IMR-90 (cell line): Measurements from ENCODE around the gene FAM111A. TPM values are rescaled to one million over a fixed set of nuclear protein-coding genes. Genes with fewer than 3 reads are reported as not detected.

Experiments used
- ATAC-seq: fragments of 200-7000 bp; cut with Tn5 transposase; 2 replicates; pipeline ENCODE4 v1.9.1; 2020; ENCODE audit warnings: low read depth, mild to moderate bottlenecking, moderate library complexity
- BruUV-seq: library from RNA; stranded (reverse); fragments of 400-500 nt; replicated peaks from 2 replicates; lab custom pipeline; 2021; lab: Mats Ljungman, UMichigan
- CTCF ChIA-PET: fragments of 300-600 bp; formaldehyde crosslinking; extraction: SDS; loops from one replicate; lab custom pipeline; 2021; ENCODE audit warnings: antibody characterized with exemption; lab: Yijun Ruan, JAX
- POLR2A ChIA-PET: fragments of 300-600 bp; sonication (Branson Sonifier 250); formaldehyde crosslinking; loops from one replicate; lab custom pipeline; 2022; ENCODE audit warnings: antibody characterized with exemption; ENCODE audit not compliant: unreplicated experiment; lab: Charles Lee
- DNase-seq: peaks from one replicate; pipeline ENCODE4 v3.0.0; 2013
- H2AFZ ChIP-seq: replicated peaks from 2 replicates; pipeline ENCODE3; 2013; ENCODE audit warnings: low read length, mild to moderate bottlenecking; ENCODE audit not compliant: poor library complexity
- H2AK5ac ChIP-seq: 2 replicates; pipeline ENCODE4 v1.6.1; 2013; ENCODE audit warnings: low read depth, low read length, inconsistent platforms
- H2AK9ac ChIP-seq: replicated peaks from 2 replicates; pipeline ENCODE3; 2013; ENCODE audit warnings: mild to moderate bottlenecking, low read depth, low read length, moderate library complexity; ENCODE audit not compliant: poor library complexity
- H2BK120ac ChIP-seq: 2 replicates; pipeline ENCODE4 v1.6.1; 2013; ENCODE audit warnings: low read depth, low read length, inconsistent platforms
- H2BK15ac ChIP-seq: 3 replicates; pipeline ENCODE4 v1.6.1; 2013; ENCODE audit warnings: low read depth, low read length, inconsistent platforms
- H2BK20ac ChIP-seq: 2 replicates; pipeline ENCODE4 v1.6.1; 2013; ENCODE audit warnings: low read depth, mild to moderate bottlenecking, inconsistent platforms, low read length, moderate library complexity
- H2BK5ac ChIP-seq: 2 replicates; pipeline ENCODE4 v1.6.1; 2013; ENCODE audit warnings: mild to moderate bottlenecking, low read depth, low read length, inconsistent platforms; ENCODE audit not compliant: poor library complexity, severe bottlenecking
- H3K14ac ChIP-seq: replicated peaks from 2 replicates; pipeline ENCODE4 v1.6.1; 2013; ENCODE audit warnings: low read depth, low read length, inconsistent platforms
- H3K18ac ChIP-seq: 2 replicates; pipeline ENCODE4 v1.6.1; 2013; ENCODE audit warnings: low read depth, low read length, control low read depth
- H3K23ac ChIP-seq: 2 replicates; pipeline ENCODE4 v1.6.1; 2013; ENCODE audit warnings: low read depth, low read length, inconsistent platforms
- H3K27ac ChIP-seq: 2 replicates; pipeline ENCODE4 v1.5.1; 2013; ENCODE audit warnings: mild to moderate bottlenecking, control low read depth, low read length; ENCODE audit not compliant: insufficient read depth
- H3K27me3 ChIP-seq: 2 replicates; pipeline ENCODE4 v1.6.1; 2013; ENCODE audit warnings: low read length; ENCODE audit not compliant: control insufficient read depth, insufficient read depth
- H3K36me3 ChIP-seq: 2 replicates; pipeline ENCODE4 v1.6.1; 2013; ENCODE audit warnings: low read length, mixed read lengths; ENCODE audit not compliant: control insufficient read depth, insufficient read depth
- H3K4ac ChIP-seq: 2 replicates; pipeline ENCODE4 v1.6.1; 2013; ENCODE audit warnings: low read depth, low read length, inconsistent platforms
- H3K4me1 ChIP-seq: 2 replicates; pipeline ENCODE4 v1.6.1; 2013; ENCODE audit warnings: low read length, mixed read lengths; ENCODE audit not compliant: control insufficient read depth, insufficient read depth
- H3K4me2 ChIP-seq: 2 replicates; pipeline ENCODE4 v1.6.1; 2013; ENCODE audit warnings: low read depth, mild to moderate bottlenecking, control low read depth, low read length, moderate library complexity
- H3K4me3 ChIP-seq: 2 replicates; pipeline ENCODE4 v1.5.1; 2013; ENCODE audit warnings: low read depth, mild to moderate bottlenecking, control low read depth, low read length, moderate library complexity; ENCODE audit not compliant: insufficient read depth
- H3K56ac ChIP-seq: 2 replicates; pipeline ENCODE4 v1.6.1; 2013; ENCODE audit warnings: low read length, inconsistent platforms; ENCODE audit not compliant: insufficient read depth; ENCODE audit errors: extremely low read depth
- H3K79me1 ChIP-seq, 2 experiments: 2 replicates each; pipeline ENCODE4 v1.6.1; 2013; ENCODE audit warnings: low read length in 2 of 2, inconsistent platforms in 1 of 2, low read depth in 1 of 2
- H3K9ac ChIP-seq: 2 replicates; pipeline ENCODE4 v1.6.1; 2013; ENCODE audit warnings: low read depth, low read length, control low read depth
- H3K9me1 ChIP-seq: 2 replicates; pipeline ENCODE4 v1.6.1; 2013; ENCODE audit warnings: low read length, inconsistent platforms; ENCODE audit not compliant: insufficient read depth
- H3K9me3 ChIP-seq: 2 replicates; pipeline ENCODE4 v1.6.1; 2013; ENCODE audit warnings: low read length; ENCODE audit not compliant: control insufficient read depth, insufficient read depth
- H4K20me1 ChIP-seq: 2 replicates; pipeline ENCODE4 v1.6.1; 2013; ENCODE audit warnings: low read length, inconsistent platforms; ENCODE audit not compliant: insufficient read depth
- H4K5ac ChIP-seq: 2 replicates; pipeline ENCODE4 v1.6.1; 2013; ENCODE audit warnings: mild to moderate bottlenecking, low read depth, low read length, control low read depth
- H4K8ac ChIP-seq, 2 experiments: 2 replicates each; pipeline ENCODE4 v1.6.1; 2013; ENCODE audit warnings: low read depth in 2 of 2, low read length in 2 of 2, control low read depth in 1 of 2, inconsistent platforms in 1 of 2
- H4K91ac ChIP-seq: 2 replicates; pipeline ENCODE4 v1.6.1; 2013; ENCODE audit warnings: low read depth, low read length, inconsistent platforms; ENCODE audit not compliant: insufficient read depth
- BHLHE40 ChIP-seq: fragments of 150-350 bp; IDR thresholded peaks from 2 replicates; pipeline ENCODE4 v1.6.1; 2016; ENCODE audit warnings: mild to moderate bottlenecking, low read depth, low read length
- CEBPB ChIP-seq: IDR thresholded peaks from 2 replicates; pipeline ENCODE4 v1.6.1; 2012; ENCODE audit warnings: low read depth, low read length, improper control_type of control experiment
- FOS ChIP-seq: fragments of 150-350 bp; IDR thresholded peaks from 2 replicates; pipeline ENCODE4 v1.6.1; 2016; ENCODE audit warnings: low read depth, low read length
- MAFK ChIP-seq: IDR thresholded peaks from 2 replicates; pipeline ENCODE4 v1.6.1; 2012; ENCODE audit warnings: low read depth, low read length, improper control_type of control experiment
- MAZ ChIP-seq: IDR thresholded peaks from 2 replicates; pipeline ENCODE4 v1.6.1; 2012; ENCODE audit warnings: low read depth, mild to moderate bottlenecking, low read length, improper control_type of control experiment, moderate library complexity, borderline replicate concordance
- MXI1 ChIP-seq: IDR thresholded peaks from 2 replicates; pipeline ENCODE4 v1.6.1; 2012; ENCODE audit warnings: low read depth, mild to moderate bottlenecking, low read length, moderate library complexity, borderline replicate concordance
- NFE2L2 ChIP-seq: fragments of 150-350 bp; IDR thresholded peaks from 2 replicates; pipeline ENCODE4 v1.6.1; 2016; ENCODE audit warnings: low read depth, mild to moderate bottlenecking, low read length
- POLR2A ChIP-seq: IDR thresholded peaks from 2 replicates; pipeline ENCODE4 v1.6.1; 2012; ENCODE audit warnings: mild to moderate bottlenecking, low read depth, low read length
- RAD21 ChIP-seq: IDR thresholded peaks from 2 replicates; pipeline ENCODE4 v1.6.1; 2012; ENCODE audit warnings: low read length, improper control_type of control experiment
- RCOR1 ChIP-seq: IDR thresholded peaks from 2 replicates; pipeline ENCODE4 v1.6.1; 2012; ENCODE audit warnings: mild to moderate bottlenecking, low read length, improper control_type of control experiment; ENCODE audit not compliant: insufficient replicate concordance
- SMC3 ChIP-seq: fragments of 150-350 bp; IDR thresholded peaks from 2 replicates; pipeline ENCODE4 v1.6.1; 2016; ENCODE audit warnings: low read depth, mild to moderate bottlenecking, antibody characterized with exemption, low read length, moderate library complexity
- USF2 ChIP-seq: fragments of 150-350 bp; IDR thresholded peaks from 2 replicates; pipeline ENCODE4 v1.6.1; 2017; ENCODE audit warnings: mild to moderate bottlenecking, antibody characterized with exemption, low read length, low read depth
- WGBS, 2 experiments: methylation state at CpG; one replicate each; pipeline versions ENCODE4 v1.1.5 to v1.1.7; 2013; ENCODE audit warnings: missing lambda C conversion rate in 2 of 2; ENCODE audit not compliant: insufficient read length in 1 of 2; ENCODE audit errors: extremely low coverage in 2 of 2; 5-methylcytosine and 5-hydroxymethylcytosine counted together
- dilution Hi-C: fragments of 300-500 bp; cut with HindIII; formaldehyde crosslinking; loops from one replicate; pipeline ENCODE4 v1.14.3; 2018; ENCODE audit warnings: low sequenced_read_pairs; ENCODE audit not compliant: unreplicated experiment
- in situ Hi-C: fragments of 300-500 bp; cut with MboI; formaldehyde crosslinking; loops from 3 replicates; pipeline ENCODE4 v1.14.3; 2019; ENCODE audit warnings: low sequenced_read_pairs, inconsistent platforms, mixed read lengths
- intact Hi-C: fragments of 100-400 bp; cut with micrococcal nuclease; formaldehyde crosslinking; loops from 2 replicates; pipeline ENCODE4 v1.10.0; 2022
- polyA plus RNA-seq, 3 experiments: library from polyadenylated mRNA; depleted of rRNA; stranded (reverse); fragments of >200 nt; gene quantifications; 2 replicates each; pipeline ENCODE4 v1.2.3, GENCODE V29; 2012; ENCODE audit warnings: low replicate concordance in 1 of 3
- total RNA-seq: library from RNA; depleted of rRNA; stranded (reverse); fragments of >200 nt; gene quantifications from 2 replicates; pipeline ENCODE4 v1.2.3, GENCODE V29; 2012

Gene FAM111A
- total and polyA plus RNA-seq, 2 of the 4 experiments (the other 2 are of a cell fraction), result 19.9 to 36.4 TPM

DNA sequence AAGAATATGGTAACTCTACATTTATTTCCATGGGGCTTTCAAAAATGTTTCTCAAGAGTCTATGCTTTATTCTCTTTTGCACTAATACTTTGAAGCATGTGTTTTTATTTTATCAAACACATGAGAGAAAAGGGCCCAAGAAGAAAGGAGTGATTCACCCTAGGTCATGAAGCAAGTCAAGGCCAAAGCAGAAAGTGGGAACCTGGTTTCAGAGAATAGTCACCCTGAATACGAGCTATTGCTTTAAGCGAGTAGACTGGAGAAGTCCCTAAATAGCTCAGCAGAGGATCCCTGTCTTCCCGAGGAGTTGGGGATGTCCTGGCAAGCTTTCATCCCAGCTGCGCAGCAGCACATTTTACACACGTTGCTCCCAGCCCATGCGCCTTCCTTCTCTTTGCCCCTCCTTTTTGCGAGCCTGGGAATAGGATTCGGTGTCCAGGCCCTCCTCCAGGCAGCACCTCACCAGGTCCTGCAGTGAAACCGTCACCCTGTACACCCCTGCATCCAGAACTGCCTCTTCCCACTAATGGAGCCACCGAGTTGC is 51.0 kb downstream of the FAM111A start:
- H3K4me1 ChIP-seq, result peaks cover 4% of the 10 kb centered on the region; the same call in 1 of the 2 replicates
- peaks cover 8% of the 10 kb centered on the region; the same call in 1 of the 2 replicates for H3K9me1 ChIP-seq
- H3K9me3 ChIP-seq, result no peaks in the 10 kb centered on the region
- H3K14ac ChIP-seq, result no peak overlapping the region
- H4K5ac ChIP-seq, result no peak overlapping the region
- H2BK5ac ChIP-seq, result no peak overlapping the region
- H4K8ac ChIP-seq, result no peak overlapping the region
- no peak overlapping the region for H2BK15ac ChIP-seq
- 80% methylated on average over 4 of the region's 10 CpGs; no CpG with 5 or more reads in 1 of the 2 experiments for WGBS, 2 experiments
- no peak overlapping the region for H3K4ac ChIP-seq
- no peak overlapping the region for H3K23ac ChIP-seq
- no peak overlapping the region for H3K9ac ChIP-seq
- no peak overlapping the region for H2BK120ac ChIP-seq
- H4K20me1 ChIP-seq, result no peaks in the 10 kb centered on the region
- dilution Hi-C loops (no loop called here), intact Hi-C loops (no loop called here), in situ Hi-C loops (no loop called here)
- no peak overlapping the region for H3K4me3 ChIP-seq
- no peak overlapping the region for H2AK5ac ChIP-seq
- DNase-seq (no peak), ATAC-seq (no peak)
- BruUV-seq, result no TSS peak
- no peak overlapping the region for H2AFZ ChIP-seq
- CTCF ChIA-PET, result interaction anchor here (0.7 kb wide), 1 partner anchor 22 kb away, joined by 4 read pairs; the partner anchor contains the start of gene DTX4
- no peak overlapping the region for H3K18ac ChIP-seq
- H3K27ac ChIP-seq, result no peak overlapping the region
- H2AK9ac ChIP-seq, result no peak overlapping the region
- no peak overlapping the region for H3K4me2 ChIP-seq
- no peak overlapping the region for H3K56ac ChIP-seq
- H3K79me1 ChIP-seq, result 0 out of 4 replicates have a peak, but pooled peaks cover 0 to under 1% of the 10 kb centered on the region in 2 experiments
- no peaks in the 10 kb centered on the region for H3K27me3 ChIP-seq
- POLR2A ChIA-PET, result no interaction called here
- H4K91ac ChIP-seq, result no peak overlapping the region
- no peak overlapping the region for H2BK20ac ChIP-seq
- peaks cover 50% of the 10 kb centered on the region for H3K36me3 ChIP-seq
- TF ChIP-seq MAFK (no peak), MXI1 (no peak), USF2 (no peak), BHLHE40 (no peak), RAD21 (no peak), SMC3 (no peak), FOS (no peak), CEBPB (no peak), NFE2L2 (no peak), RCOR1 (no peak), MAZ (no peak), POLR2A (no peak)
